ENCODE results near the gene B3GALT4.
A peak's percentile ranks its signal among the peaks of the same experiment; 100 is the strongest.

B3GALT4 gene

GRCh38 chr6:33297956-33298772, 21.2 kb downstream of the B3GALT4 start (continued):
- TF ChIP-seq ZBTB10 (tag by site-specific recombination; IDR thresholded peaks at IDR 0.05) (no peak), ZBTB49 (tag by site-specific recombination; IDR thresholded peaks at IDR 0.05; ENCODE audit: low read depth) (no peak), KLF9 (tag by site-specific recombination; IDR thresholded peaks at IDR 0.05; ENCODE audit: low read depth) (peak; percentile 24; the same call in 1 of the 2 replicates), ZFHX2 (tag by site-specific recombination; conservative IDR thresholded peaks at IDR 0.05) (peak; percentile 86), ZBTB7A (tag by site-specific recombination; IDR thresholded peaks at IDR 0.05; ENCODE audit: low read depth) (peak; percentile 62; the same call in 1 of the 2 replicates), KLF8 (tag by site-specific recombination; IDR thresholded peaks at IDR 0.05) (no peak), EGR2 (tag by site-specific recombination; IDR thresholded peaks at IDR 0.05; ENCODE audit: low read depth) (peak; percentile 70), ZFP41 (tag by site-specific recombination; IDR thresholded peaks at IDR 0.05; ENCODE audit: borderline replicate concordance) (no peak), SP2 (tag by site-specific recombination; IDR thresholded peaks at IDR 0.05) (peak; percentile 32), ZNF707 (tag by site-specific recombination; IDR thresholded peaks at IDR 0.05) (no peak), ZNF16 (tag by site-specific recombination; IDR thresholded peaks at IDR 0.05; ENCODE audit: low read depth) (no peak), MYNN (tag by site-specific recombination; IDR thresholded peaks at IDR 0.05; ENCODE audit: borderline replicate concordance) (no peak), ZNF580 (tag by site-specific recombination; IDR thresholded peaks at IDR 0.05) (no peak), ZNF660 (tag by site-specific recombination; IDR thresholded peaks at IDR 0.05) (no peak), ZNF623 (tag by site-specific recombination; IDR thresholded peaks at IDR 0.05) (0 out of 2 replicates have a peak, but pooled peaks have one; percentile 17), ZBTB20 (tag by site-specific recombination; IDR thresholded peaks at IDR 0.05) (no peak; the same call in 1 of the 2 replicates), ZIC2 (tag by site-specific recombination; IDR thresholded peaks at IDR 0.05) (peak; percentile 54; the same call in 1 of the 2 replicates), ZFP69B (tag by site-specific recombination; IDR thresholded peaks at IDR 0.05) (0 out of 2 replicates have a peak, but pooled peaks have one; percentile 26), TSHZ1 (tag by site-specific recombination; IDR thresholded peaks at IDR 0.05; ENCODE audit: borderline replicate concordance) (no peak), ZNF600 (tag by site-specific recombination; IDR thresholded peaks at IDR 0.05) (peak; percentile 61), ZNF639 (tag by site-specific recombination; IDR thresholded peaks at IDR 0.05) (no peak), GLIS1 (tag by site-specific recombination; IDR thresholded peaks at IDR 0.05) (no peak), ZBTB6 (tag by site-specific recombination; IDR thresholded peaks at IDR 0.05) (no peak), ZNF394 (tag by site-specific recombination; IDR thresholded peaks at IDR 0.05; ENCODE audit: borderline replicate concordance) (no peak), ZNF530 (tag by site-specific recombination; IDR thresholded peaks at IDR 0.05; ENCODE audit: low read depth) (no peak), ZNF391 (tag by site-specific recombination; IDR thresholded peaks at IDR 0.05; ENCODE audit: borderline replicate concordance, low read depth) (no peak), ZNF175 (tag by site-specific recombination; IDR thresholded peaks at IDR 0.05) (no peak), ZNF670 (tag by site-specific recombination; IDR thresholded peaks at IDR 0.05; ENCODE audit: low read depth) (no peak)
